H9 (cell line): ENCODE results near the gene XPNPEP2. TPM values are rescaled to one million over a fixed set of nuclear protein-coding genes. Genes with fewer than 3 reads are reported as not detected.
"Not testable (repeated sequence)": the region's sequence is repeated elsewhere in the genome, so short reads cannot be mapped to it uniquely, and the experiment has no call there.

Source experiments
- DNase-seq: peaks from one replicate; pipeline ENCODE4 v3.0.0-alpha.2; 2017
- H2AFZ ChIP-seq: one replicate; pipeline ENCODE4 v1.6.1; 2013; ENCODE audit warnings: mild to moderate bottlenecking, low read length, control low read depth, moderate library complexity
- H2AK5ac ChIP-seq: 2 replicates; pipeline ENCODE4 v1.6.1; 2013; ENCODE audit warnings: low read length, control low read depth, mixed read lengths; ENCODE audit not compliant: insufficient read length
- H2BK120ac ChIP-seq: one replicate; pipeline ENCODE4 v1.6.1; 2013; ENCODE audit warnings: low read depth, mild to moderate bottlenecking, low read length, control low read depth, inconsistent platforms; ENCODE audit not compliant: poor library complexity, severe bottlenecking
- H2BK12ac ChIP-seq: 2 replicates; pipeline ENCODE4 v1.6.1; 2013; ENCODE audit warnings: low read length, control low read depth, mixed read lengths, low read depth; ENCODE audit not compliant: insufficient read length
- H2BK15ac ChIP-seq: 2 replicates; pipeline ENCODE4 v1.6.1; 2013; ENCODE audit warnings: low read depth, low read length, control low read depth
- H2BK20ac ChIP-seq: one replicate; pipeline ENCODE4 v1.6.1; 2013; ENCODE audit warnings: low read depth, mild to moderate bottlenecking, low read length, control low read depth, inconsistent platforms; ENCODE audit not compliant: poor library complexity, severe bottlenecking
- H2BK5ac ChIP-seq: 2 replicates; pipeline ENCODE4 v1.6.1; 2013; ENCODE audit warnings: low read length, control low read depth, mixed read lengths; ENCODE audit not compliant: insufficient read length
- H3K14ac ChIP-seq: 2 replicates; pipeline ENCODE4 v1.6.1; 2013; ENCODE audit warnings: low read length, control low read depth; ENCODE audit not compliant: insufficient read depth
- H3K18ac ChIP-seq: 2 replicates; pipeline ENCODE4 v1.6.1; 2013; ENCODE audit warnings: low read depth, mild to moderate bottlenecking, mixed read lengths, low read length, control low read depth; ENCODE audit not compliant: insufficient read length
- H3K23ac ChIP-seq: 2 replicates; pipeline ENCODE4 v1.6.1; 2013; ENCODE audit warnings: low read length, control low read depth, mixed read lengths, low read depth; ENCODE audit not compliant: insufficient read length
- H3K23me2 ChIP-seq: 2 replicates; pipeline ENCODE4 v1.6.1; 2013; ENCODE audit warnings: low read depth, mild to moderate bottlenecking, mixed read lengths, low read length, control low read depth; ENCODE audit not compliant: insufficient read length, poor library complexity, severe bottlenecking
- H3K27ac ChIP-seq: 2 replicates; pipeline ENCODE4 v1.5.1; 2013; ENCODE audit warnings: low read length, control low read depth, mixed read lengths, low read depth; ENCODE audit not compliant: insufficient read length
- H3K27me3 ChIP-seq: 2 replicates; pipeline ENCODE4 v1.6.1; 2013; ENCODE audit warnings: low read length, control low read depth, inconsistent platforms; ENCODE audit not compliant: insufficient read depth
- H3K4ac ChIP-seq: 2 replicates; pipeline ENCODE4 v1.6.1; 2013; ENCODE audit warnings: low read depth, mild to moderate bottlenecking, control low read depth, inconsistent platforms, low read length, moderate library complexity
- H3K4me1 ChIP-seq: 2 replicates; pipeline ENCODE4 v1.6.1; 2013; ENCODE audit warnings: low read length, control low read depth, inconsistent platforms; ENCODE audit not compliant: insufficient read depth
- H3K4me2 ChIP-seq: 2 replicates; pipeline ENCODE4 v1.6.1; 2013; ENCODE audit warnings: low read length, control low read depth, mixed read lengths; ENCODE audit not compliant: insufficient read length, insufficient read depth
- H3K56ac ChIP-seq: 2 replicates; pipeline ENCODE4 v1.6.1; 2013; ENCODE audit warnings: low read depth, mild to moderate bottlenecking, mixed read lengths, low read length, control low read depth; ENCODE audit not compliant: insufficient read length
- H3K79me1 ChIP-seq: 2 replicates; pipeline ENCODE4 v1.6.1; 2013; ENCODE audit warnings: low read depth, mild to moderate bottlenecking, moderate library complexity, low read length, control low read depth, inconsistent platforms; ENCODE audit not compliant: insufficient read depth, poor library complexity, severe bottlenecking
- H3K79me2 ChIP-seq: 2 replicates; pipeline ENCODE4 v1.6.1; 2013; ENCODE audit warnings: low read length, control low read depth, inconsistent platforms; ENCODE audit not compliant: insufficient read depth
- H3K9ac ChIP-seq: 2 replicates; pipeline ENCODE4 v1.6.1; 2013; ENCODE audit warnings: low read length, control low read depth, mixed read lengths; ENCODE audit not compliant: insufficient read length; ENCODE audit errors: extremely low read depth
- H3K9me3 ChIP-seq: one replicate; pipeline ENCODE4 v1.6.1; 2013; ENCODE audit warnings: low read depth, low read length, inconsistent platforms; ENCODE audit not compliant: control insufficient read depth
- H3T11ph ChIP-seq: one replicate; pipeline ENCODE4 v1.6.1; 2013; ENCODE audit warnings: mild to moderate bottlenecking, low read length, control low read depth, inconsistent platforms
- H4K20me1 ChIP-seq: one replicate; pipeline ENCODE4 v1.6.1; 2013; ENCODE audit not compliant: control insufficient read depth, insufficient read length, insufficient read depth
- H4K5ac ChIP-seq: 2 replicates; pipeline ENCODE4 v1.6.1; 2013; ENCODE audit warnings: low read depth, mild to moderate bottlenecking, mixed read lengths, low read length, control low read depth; ENCODE audit not compliant: insufficient read length
- H4K8ac ChIP-seq: replicated peaks from 2 replicates; pipeline ENCODE4 v1.6.1; 2013; ENCODE audit warnings: low read length, control low read depth, mixed read lengths, low read depth; ENCODE audit not compliant: insufficient read length
- H4K91ac ChIP-seq: 2 replicates; pipeline ENCODE4 v1.6.1; 2013; ENCODE audit warnings: low read depth, mild to moderate bottlenecking, moderate library complexity, mixed read lengths, low read length, control low read depth; ENCODE audit not compliant: insufficient read length
- H3K27ac Mint-ChIP-seq, 3 experiments: 2 replicates in 2 of 3; 3 replicates in 1 of 3; pipeline ENCODE4 v1.8.0; 2020 to 2021; ENCODE audit warnings: mixed read lengths in 3 of 3, mild to moderate bottlenecking in 1 of 3, moderate library complexity in 1 of 3
- H3K27me3 Mint-ChIP-seq: 2 replicates; pipeline ENCODE4 v1.8.0; 2021; ENCODE audit warnings: low read depth, mild to moderate bottlenecking, moderate library complexity, mixed read lengths
- H3K36me3 Mint-ChIP-seq, 3 experiments: 2 replicates in 2 of 3; 3 replicates in 1 of 3; pipeline ENCODE4 v1.8.0; 2020 to 2021; ENCODE audit warnings: low read depth in 3 of 3, mixed read lengths in 3 of 3; ENCODE audit not compliant: insufficient read depth in 1 of 3
- H3K4me1 Mint-ChIP-seq, 2 experiments: 2 replicates each; pipeline ENCODE4 v1.8.0; 2020; ENCODE audit warnings: mixed read lengths in 2 of 2
- H3K4me3 Mint-ChIP-seq, 2 experiments: 2 replicates in 1 of 2; 3 replicates in 1 of 2; pipeline ENCODE4 v1.8.0; 2020 to 2021; ENCODE audit warnings: mild to moderate bottlenecking in 2 of 2, mixed read lengths in 2 of 2, moderate library complexity in 1 of 2
- H3K9me3 Mint-ChIP-seq, 2 experiments: 2 replicates in 1 of 2; 3 replicates in 1 of 2; pipeline ENCODE4 v1.8.0; 2020; ENCODE audit warnings: mild to moderate bottlenecking in 2 of 2, mixed read lengths in 2 of 2, moderate library complexity in 1 of 2
- CTCF ChIP-seq: fragments of 200-600 bp; sonication (generic); conservative IDR thresholded peaks from 3 replicates; pipeline ENCODE4 v1.8.0; 2021; ENCODE audit warnings: antibody characterized with exemption, mild to moderate bottlenecking
- WGBS: extraction: QIAGEN DNeasy Blood & Tissue Kit; methylation state at CpG from one replicate; pipeline ENCODE4 v1.1.7; 2013; ENCODE audit warnings: missing lambda C conversion rate, low lambda C conversion rate, mixed read lengths; ENCODE audit not compliant: insufficient read length; ENCODE audit errors: extremely low coverage; 5-methylcytosine and 5-hydroxymethylcytosine counted together
- total RNA-seq: library from RNA; stranded (reverse); gene quantifications from 2 replicates; pipeline ENCODE4 v1.2.1, GENCODE V29; 2021

The XPNPEP2 gene
- total RNA-seq, 1 experiment from 2014 or later, result 0.11 TPM

DNA sequence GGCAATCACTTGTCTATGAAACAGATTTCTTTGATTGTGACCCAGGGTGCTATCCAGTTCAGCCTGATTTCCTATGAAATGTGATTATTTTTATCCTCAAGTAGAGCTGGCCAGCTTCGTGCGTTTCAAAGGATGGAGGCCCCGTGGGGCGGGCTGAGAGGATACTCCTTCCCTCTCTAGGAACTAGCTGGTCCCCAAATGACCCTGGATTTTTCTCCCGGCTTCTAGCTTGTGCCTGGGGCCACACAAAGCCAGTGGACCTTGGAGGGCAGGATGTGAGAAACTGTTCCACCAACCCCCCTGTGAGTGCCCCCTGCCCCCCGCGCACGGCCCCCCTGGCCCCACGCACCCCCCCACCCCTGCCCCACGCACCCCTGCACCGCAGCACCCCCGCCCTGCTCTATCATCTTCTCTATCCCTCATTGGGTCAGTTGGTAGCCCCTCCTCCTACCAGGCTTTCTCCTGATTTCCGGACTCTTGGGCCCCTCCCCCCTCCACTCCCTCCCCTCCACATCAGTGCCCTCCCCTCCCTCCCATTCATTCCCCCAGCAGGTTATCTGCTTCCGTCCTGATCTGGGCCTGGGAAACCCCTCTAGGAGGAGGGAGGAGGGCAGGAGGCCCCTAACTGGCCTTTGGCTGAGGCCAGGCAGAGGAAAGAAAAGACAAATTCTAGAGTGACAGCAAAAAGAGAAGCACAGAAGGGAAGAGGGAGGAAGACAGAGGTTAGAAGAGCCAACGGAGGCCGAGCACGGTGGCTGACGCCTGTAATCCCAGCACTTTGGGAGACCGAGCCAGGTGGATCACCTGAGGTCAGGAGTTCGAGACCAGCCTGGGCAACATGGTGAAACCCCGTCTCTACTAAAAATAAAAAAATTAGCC is 3.3 kb downstream of the XPNPEP2 start:
- H4K8ac ChIP-seq, result no peak overlapping the region
- no peak overlapping the region for H2AK5ac ChIP-seq
- peak; percentile 81 for DNase-seq
- H2BK5ac ChIP-seq, result no peak overlapping the region
- no peaks in the 10 kb centered on the region for H3K9me3 ChIP-seq
- Mint-ChIP-seq H3K27me3 (peaks cover 41% of the 10 kb centered on the region), H3K27ac (peak overlapping the region in 1 of 3 experiments; percentile 40; a peak in 3 of 7 replicates), H3K36me3 (no peaks in the 10 kb centered on the region; a peak in 2 of 7 replicates), H3K4me1 (peaks cover 13 to 28% of the 10 kb centered on the region in 2 experiments), H3K4me3 (peak overlapping the region in 1 of 2 experiments; percentile 21; a peak in 2 of 5 replicates), H3K9me3 (peaks cover 0 to 65% of the 10 kb centered on the region in 2 experiments; a peak in 3 of 5 replicates)
- no peaks in the 10 kb centered on the region; the same call in 1 of the 2 replicates for H3K4me1 ChIP-seq
- WGBS, result no CpG with 5 or more reads among the region's 21 CpGs
- H3K27ac ChIP-seq, result no peak overlapping the region
- H3K79me1 ChIP-seq, result no peaks in the 10 kb centered on the region
- H4K5ac ChIP-seq, result no peak overlapping the region
- no peak overlapping the region for H3K4ac ChIP-seq
- no peaks in the 10 kb centered on the region for H4K20me1 ChIP-seq
- no peaks in the 10 kb centered on the region for H3K27me3 ChIP-seq
- H3K4me2 ChIP-seq, result no peak overlapping the region
- H2BK20ac ChIP-seq, result no peak overlapping the region
- H3K18ac ChIP-seq, result no peak overlapping the region
- H2BK15ac ChIP-seq, result no peak overlapping the region
- no peak overlapping the region for H3T11ph ChIP-seq
- no peak overlapping the region for H4K91ac ChIP-seq
- no peak overlapping the region for H3K14ac ChIP-seq
- H2BK120ac ChIP-seq, result no peak overlapping the region
- H3K79me2 ChIP-seq, result no peaks in the 10 kb centered on the region
- no peak overlapping the region for H2AFZ ChIP-seq
- no peak overlapping the region for H3K56ac ChIP-seq
- no peak overlapping the region for H3K23ac ChIP-seq
- H3K23me2 ChIP-seq, result no peaks in the 10 kb centered on the region
- no peak overlapping the region for H2BK12ac ChIP-seq
- no peak for TF ChIP-seq CTCF
- H3K9ac ChIP-seq, result no peak overlapping the region

DNA sequence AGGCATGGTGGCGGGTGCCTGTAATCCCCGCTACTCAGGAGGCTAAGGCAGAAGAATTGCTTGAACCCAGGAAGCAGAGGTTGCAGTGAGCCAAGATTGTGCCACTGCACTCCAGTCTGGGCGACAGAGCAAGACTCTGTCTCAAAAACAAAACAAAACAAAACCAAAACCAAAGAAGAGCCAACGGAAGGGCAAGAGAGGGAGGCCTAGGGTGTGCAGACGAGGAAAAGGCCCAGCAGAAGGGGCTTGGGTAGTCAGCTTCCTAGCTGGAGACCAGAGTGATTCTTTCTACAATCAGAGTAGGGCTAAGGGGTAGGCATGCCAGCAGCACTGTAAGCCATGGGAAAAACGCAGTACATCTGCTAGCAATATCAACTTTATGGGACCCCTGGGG is 4.0 kb downstream of the XPNPEP2 start:
- H4K8ac ChIP-seq, H3K14ac ChIP-seq, DNase-seq, H2BK5ac ChIP-seq, H2BK15ac ChIP-seq, H3K79me2 ChIP-seq, H2BK20ac ChIP-seq, H2BK12ac ChIP-seq, H3K4ac ChIP-seq, H3K36me3 Mint-ChIP-seq, H2BK120ac ChIP-seq, H3K79me1 ChIP-seq, H3K4me3 Mint-ChIP-seq, H3K27me3 ChIP-seq, H3K56ac ChIP-seq, H3K9me3 ChIP-seq, H4K20me1 ChIP-seq, H3K9ac ChIP-seq, H3K23me2 ChIP-seq, H3K23ac ChIP-seq, H3K27ac ChIP-seq, H3T11ph ChIP-seq, H3K18ac ChIP-seq, H3K4me1 ChIP-seq, H2AK5ac ChIP-seq, H4K5ac ChIP-seq, H2AFZ ChIP-seq, H3K4me2 ChIP-seq, H4K91ac ChIP-seq: not testable (repeated sequence)
- Mint-ChIP-seq H3K9me3 (peaks cover 0 to 64% of the 10 kb centered on the region in 2 experiments; a peak in 3 of 5 replicates), H3K27me3 (peaks cover 41% of the 10 kb centered on the region), H3K27ac (peak overlapping the region in 1 of 3 experiments; percentile 57; a peak in 2 of 7 replicates), H3K4me1 (peaks cover 14 to 31% of the 10 kb centered on the region in 2 experiments)
- WGBS, result no CpG with 5 or more reads among the region's 6 CpGs
